ENCODE data around the gene RALGPS2.

GRCh38 chr1:178862864-178863263 lies 137.8 kb downstream of the RALGPS2 start:
- no peak for TF ChIP-seq POLR2A (IDR thresholded peaks at IDR 0.05; ENCODE audit: low read depth, low read length)
- TF ChIP-seq TAF1 (IDR thresholded peaks at IDR 0.05; ENCODE audit: borderline replicate concordance, low read depth, low read length) = no peak
- TF ChIP-seq POLR2AphosphoS5 (IDR thresholded peaks at IDR 0.05; ENCODE audit: low read depth, low read length) = no peak
